ENCODE data around the gene PJA1. TPM values are rescaled to one million over a fixed set of nuclear protein-coding genes. Genes with fewer than 3 reads are reported as not detected.

The PJA1 gene
- total and polyA plus RNA-seq, 8 donors: 20.7 to 111 (median 92.0) TPM

- intact Hi-C loops (cut with DNase I): no loop called here
- TF ChIP-seq CTCF (IDR thresholded peaks at IDR 0.05): no peak
- H3K27ac ChIP-seq: no peak overlapping the region
- no peaks in the 10 kb centered on the region for H3K36me3 ChIP-seq
- no peaks in the 10 kb centered on the region for H3K27me3 ChIP-seq
- ATAC-seq (no peak), DNase-seq (no peak)
- no peak overlapping the region for H3K4me3 ChIP-seq
- H3K4me1 ChIP-seq: no peaks in the 10 kb centered on the region
- no peaks in the 10 kb centered on the region for H3K9me3 ChIP-seq
Measured at GRCh38 chrX:69185886-69186285, 20.6 kb upstream of the PJA1 start.

- no peak for TF ChIP-seq CTCF (IDR thresholded peaks at IDR 0.05)
- Histone ChIP-seq H3K27ac (no peak overlapping the region), H3K4me1 (no peaks in the 10 kb centered on the region), H3K36me3 (no peaks in the 10 kb centered on the region), H3K9me3 (no peaks in the 10 kb centered on the region), H3K27me3 (no peaks in the 10 kb centered on the region), H3K4me3 (no peak overlapping the region)
- intact Hi-C loops (cut with DNase I): no loop called here
- ATAC-seq: no peak
- no peak for DNase-seq
Measured at GRCh38 chrX:69185141-69185540, 19.9 kb upstream of the PJA1 start.

GRCh38 chrX:69182818-69183380 is 17.6 kb upstream of the PJA1 start:
- intact Hi-C loops (cut with DNase I): no loop called here
- Histone ChIP-seq H3K4me1 (no peaks in the 10 kb centered on the region), H3K27ac (no peak overlapping the region), H3K36me3 (no peaks in the 10 kb centered on the region), H3K4me3 (no peak overlapping the region), H3K9me3 (no peaks in the 10 kb centered on the region), H3K27me3 (no peaks in the 10 kb centered on the region)
- no peak for TF ChIP-seq CTCF (IDR thresholded peaks at IDR 0.05)
- DNase-seq: no peak
- no peak for ATAC-seq

- TF ChIP-seq CTCF (IDR thresholded peaks at IDR 0.05): no peak
- Histone ChIP-seq H3K4me1 (no peaks in the 10 kb centered on the region), H3K4me3 (no peak overlapping the region), H3K9me3 (no peaks in the 10 kb centered on the region), H3K27me3 (no peaks in the 10 kb centered on the region), H3K36me3 (no peaks in the 10 kb centered on the region), H3K27ac (no peak overlapping the region)
- ATAC-seq: no peak
- DNase-seq: peak in 1 of 4 donors; percentile 65
- intact Hi-C loops (cut with DNase I): no loop called here
Measured at GRCh38 chrX:69179380-69179911, 14.2 kb upstream of the PJA1 start.

- ATAC-seq: no peak
- TF ChIP-seq CTCF (IDR thresholded peaks at IDR 0.05): no peak
Measured at GRCh38 chrX:69178592-69178991, 13.3 kb upstream of the PJA1 start.

More at GRCh38 chrX:69178592-69178991, 13.3 kb upstream of the PJA1 start:
- no peak overlapping the region for H3K4me3 ChIP-seq
- H3K9me3 ChIP-seq: no peaks in the 10 kb centered on the region
- H3K36me3 ChIP-seq: no peaks in the 10 kb centered on the region
- DNase-seq: no peak
- H3K4me1 ChIP-seq: no peaks in the 10 kb centered on the region
- no peak overlapping the region for H3K27ac ChIP-seq
- intact Hi-C loops (cut with DNase I): no loop called here
- H3K27me3 ChIP-seq: no peaks in the 10 kb centered on the region

Data from left lung (tissue), 10 donors.